Common myeloid progenitor, CD34-positive (primary cell): ENCODE results near the gene HLA-DPB1.

Experiments used
- CTCF ChIA-PET: fragments of 350-600 bp; sonication (Branson Sonifier 250); formaldehyde crosslinking; loops from one replicate; lab custom pipeline; 2021; ENCODE audit warnings: antibody characterized with exemption; lab: Charles Lee
- POLR2A ChIA-PET: fragments of 350-600 bp; sonication (Branson Sonifier 250); formaldehyde crosslinking; loops from one replicate; lab custom pipeline; 2021; ENCODE audit warnings: antibody characterized with exemption; lab: Charles Lee
- DNase-seq, 3 donors: peaks; one replicate each; pipeline versions ENCODE4 v3.0.0 to v3.0.0-alpha.2; 2013
- H3K27ac ChIP-seq, 2 experiments: 1 replicate in 1 of 2; 2 replicates in 1 of 2; pipeline ENCODE4 v1.7.0; 2013; ENCODE audit warnings: inconsistent platforms in 2 of 2, low read length in 2 of 2, mild to moderate bottlenecking in 2 of 2, low read depth in 1 of 2, moderate library complexity in 1 of 2; ENCODE audit not compliant: severe bottlenecking in 2 of 2, insufficient read depth in 1 of 2, poor library complexity in 1 of 2
- H3K27me3 ChIP-seq, 5 experiments: replicated peaks in 2 of 5; 1 replicate in 3 of 5; 2 replicates in 2 of 5; pipeline versions ENCODE4 v1.6.1 to v1.7.0; 2013; ENCODE audit warnings: low read length in 4 of 5, mild to moderate bottlenecking in 2 of 5, moderate library complexity in 2 of 5, inconsistent platforms in 1 of 5; ENCODE audit not compliant: insufficient read depth in 5 of 5, control insufficient read depth in 4 of 5
- H3K36me3 ChIP-seq, 4 experiments: 1 replicate in 2 of 4; 2 replicates in 2 of 4; pipeline versions ENCODE4 v1.6.1 to v1.7.0; 2013; ENCODE audit warnings: low read length in 3 of 4, control low read depth in 1 of 4, mild to moderate bottlenecking in 1 of 4; ENCODE audit not compliant: control insufficient read depth in 4 of 4, insufficient read depth in 4 of 4
- H3K4me1 ChIP-seq, 4 experiments: 1 replicate in 3 of 4; 2 replicates in 1 of 4; pipeline versions ENCODE4 v1.6.1 to v1.7.1; 2013; ENCODE audit warnings: low read length in 3 of 4, mild to moderate bottlenecking in 3 of 4, control low read depth in 1 of 4, inconsistent platforms in 1 of 4, moderate library complexity in 1 of 4; ENCODE audit not compliant: control insufficient read depth in 4 of 4, insufficient read depth in 4 of 4; ENCODE audit errors: control extremely low read depth in 1 of 4
- H3K4me3 ChIP-seq, 7 experiments: 1 replicate in 4 of 7; 2 replicates in 3 of 7; pipeline versions ENCODE4 v1.5.1 to v1.7.0; 2013; ENCODE audit warnings: mild to moderate bottlenecking in 7 of 7, low read length in 6 of 7, moderate library complexity in 6 of 7, inconsistent platforms in 2 of 7, low read depth in 2 of 7, control low read depth in 1 of 7; ENCODE audit not compliant: insufficient read depth in 4 of 7, control insufficient read depth in 1 of 7; ENCODE audit errors: extremely low read depth in 1 of 7
- H3K9me3 ChIP-seq, 5 experiments: 1 replicate in 4 of 5; 2 replicates in 1 of 5; pipeline versions ENCODE4 v1.6.1 to v1.7.1; 2013; ENCODE audit warnings: low read length in 4 of 5, mild to moderate bottlenecking in 2 of 5, inconsistent platforms in 1 of 5, low read depth in 1 of 5, moderate library complexity in 1 of 5; ENCODE audit not compliant: control insufficient read depth in 4 of 5, insufficient read depth in 2 of 5; ENCODE audit errors: control extremely low read depth in 1 of 5
- WGBS: methylation state at CpG from one replicate; pipeline ENCODE4 v1.1.5; 2013; ENCODE audit not compliant: insufficient coverage; 5-methylcytosine and 5-hydroxymethylcytosine counted together

Gene HLA-DPB1

DNA sequence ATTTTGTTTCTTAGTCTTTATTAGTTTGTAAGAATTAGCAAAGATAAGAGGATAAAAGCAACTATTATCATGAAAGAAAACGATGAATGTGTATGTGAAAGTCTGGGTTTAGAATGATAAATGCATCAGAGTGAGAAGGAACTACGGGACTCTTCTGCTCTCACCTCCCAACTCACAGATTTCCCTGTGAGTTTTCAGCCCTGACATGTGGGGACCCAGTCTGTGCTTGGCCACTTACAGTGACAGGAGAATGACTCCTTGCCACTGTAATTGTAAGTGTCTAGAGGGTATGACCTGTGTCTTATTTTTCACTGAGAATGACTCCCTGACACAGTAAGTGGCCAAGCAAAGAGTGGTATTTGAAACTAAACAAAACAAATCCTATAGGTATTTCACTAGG is 4.9 kb upstream of the HLA-DPB1 start:
- H3K27ac ChIP-seq = peak overlapping the region in 1 of 2 experiments; percentile 57
- H3K9me3 ChIP-seq = peaks cover 0 to 7% (median 2%) of the 10 kb centered on the region in 5 experiments
- POLR2A ChIA-PET = no interaction called here
- CTCF ChIA-PET = interaction anchor here (4.1 to 6.5 kb wide), 2 partner anchors 11 to 54 kb away, joined by 29 to 55 read pairs; no protein-coding TSS in a partner anchor
- peaks cover 11 to 57% (median 35%) of the 10 kb centered on the region in 4 experiments for H3K4me1 ChIP-seq
- no CpG with 5 or more reads among the region's 2 CpGs for WGBS
- peak overlapping the region in 5 of 7 experiments; percentile 55 to 88 (median 76) for H3K4me3 ChIP-seq
- H3K36me3 ChIP-seq = peaks cover 4 to 39% (median 29%) of the 10 kb centered on the region in 4 experiments
- H3K27me3 ChIP-seq = no peaks in the 10 kb centered on the region
- DNase-seq = no peak

- ChIA-PET CTCF (interaction anchor here (0.5 to 6.5 kb wide), 3 partner anchors 11 to 55 kb away, joined by 3 to 55 read pairs (median 29); no protein-coding TSS in a partner anchor), POLR2A (no interaction called here)
- no peaks in the 10 kb centered on the region for H3K27me3 ChIP-seq
- peak in 2 of 3 donors; percentile 22 to 53 for DNase-seq
- peak overlapping the region in 6 of 7 experiments; percentile 8 to 88 (median 74) for H3K4me3 ChIP-seq
- H3K27ac ChIP-seq = peak overlapping the region in 1 of 2 experiments; percentile 57
- H3K36me3 ChIP-seq = peaks cover 4 to 36% (median 27%) of the 10 kb centered on the region in 4 experiments
- H3K4me1 ChIP-seq = peaks cover 11 to 64% (median 40%) of the 10 kb centered on the region in 4 experiments
- 17% methylated on average over 6 of the region's 6 CpGs for WGBS
- H3K9me3 ChIP-seq = peaks cover 0 to 7% (median 2%) of the 10 kb centered on the region in 5 experiments
Measured at GRCh38 chr6:33071569-33071968, 4.2 kb upstream of the HLA-DPB1 start.

DNA sequence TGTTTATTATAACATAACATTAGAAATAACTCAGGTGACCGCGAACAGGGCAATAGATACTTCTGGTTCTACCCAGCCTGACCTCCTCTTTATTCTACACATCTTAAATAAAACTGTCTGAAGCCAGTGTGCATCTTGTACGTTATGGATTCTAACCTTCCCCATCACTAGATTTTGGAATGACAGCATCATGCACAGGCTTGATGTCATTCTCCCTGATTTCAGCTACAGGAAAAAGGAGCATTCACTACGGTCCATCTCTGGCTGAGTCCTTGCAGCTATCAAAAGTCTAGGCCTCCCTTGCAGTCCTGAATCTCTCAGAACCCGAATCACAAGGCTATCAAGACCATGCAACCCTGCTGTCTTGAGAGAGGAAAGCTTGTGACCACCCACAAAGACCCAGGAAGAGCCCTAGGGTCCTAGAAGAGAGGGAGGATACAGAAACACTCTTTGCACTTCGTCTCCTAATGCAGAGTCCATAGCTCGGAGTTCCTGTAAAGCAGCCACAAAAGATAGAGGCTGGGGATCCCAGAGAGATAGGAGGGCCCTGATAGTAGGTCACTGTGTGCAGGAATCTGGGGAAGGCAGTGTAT is 3.2 kb upstream of the HLA-DPB1 start:
- Histone ChIP-seq H3K9me3 (peaks cover 0 to 2% (median 0%) of the 10 kb centered on the region in 5 experiments), H3K4me1 (peaks cover 11 to 68% (median 43%) of the 10 kb centered on the region in 4 experiments), H3K27ac (peak overlapping the region; percentile 56 to 73), H3K4me3 (peak overlapping the region; percentile 9 to 88 (median 73)), H3K36me3 (peaks cover 4 to 26% (median 20%) of the 10 kb centered on the region in 4 experiments), H3K27me3 (no peaks in the 10 kb centered on the region)
- ChIA-PET POLR2A (interaction anchor here (0.6 to 1.6 kb wide), 2 partner anchors 11 to 199 kb away, joined by 3 to 4 read pairs; partner anchors contain the start of genes RPS18 and VPS52), CTCF (interaction anchor here (0.9 to 6.5 kb wide), 8 partner anchors 10 to 61 kb away, joined by 3 to 55 read pairs (median 4); no protein-coding TSS in a partner anchor)
- WGBS = 5% methylated on average over 3 of the region's 7 CpGs
- DNase-seq = no peak

GRCh38 chr6:33073431-33073871 is 2.3 kb upstream of the HLA-DPB1 start, which contains the start of gene HLA-DPA1:
Gene HLA-DPA1 (minus strand): TSS chr6:33073649.
- peaks cover 11 to 75% (median 50%) of the 10 kb centered on the region in 4 experiments for H3K4me1 ChIP-seq
- WGBS = 0% methylated on average over 6 of the region's 8 CpGs
- ChIA-PET CTCF (interaction anchor here (0.9 to 6.5 kb wide), 7 partner anchors 9 to 62 kb away, joined by 3 to 55 read pairs (median 4); no protein-coding TSS in a partner anchor), POLR2A (interaction anchor here (0.6 to 1.6 kb wide), 3 partner anchors 11 to 198 kb away, joined by 3 to 4 read pairs (median 3); partner anchors contain the start of genes RPS18 and VPS52)
- peaks cover 4 to 17% (median 14%) of the 10 kb centered on the region in 4 experiments for H3K36me3 ChIP-seq
- peak; percentile 59 to 80 (median 74) for DNase-seq
- peak within 1 kb of the TSS; percentile 30 to 88 (median 73) for H3K4me3 ChIP-seq
- H3K9me3 ChIP-seq = peaks cover 0 to 2% (median 0%) of the 10 kb centered on the region in 5 experiments
- H3K27ac ChIP-seq = peak within 1 kb of the TSS; percentile 56 to 73
- H3K27me3 ChIP-seq = no peaks in the 10 kb centered on the region

- CTCF ChIA-PET = interaction anchor here (0.9 to 6.5 kb wide), 7 partner anchors 10 to 98 kb away, joined by 3 to 55 read pairs (median 4); no protein-coding TSS in a partner anchor
- peak overlapping the region in 2 of 7 experiments; percentile 93 to 97 for H3K4me3 ChIP-seq
- no peaks in the 10 kb centered on the region for H3K9me3 ChIP-seq
- POLR2A ChIA-PET = interaction anchor here (0.9 kb wide), 1 partner anchor 43 kb away, joined by 3 read pairs; no protein-coding TSS in a partner anchor
- peaks cover 0 to 10% (median 3%) of the 10 kb centered on the region in 4 experiments for H3K36me3 ChIP-seq
- H3K4me1 ChIP-seq = peaks cover 12 to 83% (median 57%) of the 10 kb centered on the region in 4 experiments
- peak overlapping the region; percentile 81 to 88 for H3K27ac ChIP-seq
- DNase-seq = peak in 1 of 3 donors; percentile 14
- no CpG with 5 or more reads among the region's 4 CpGs for WGBS
- H3K27me3 ChIP-seq = no peaks in the 10 kb centered on the region
Measured at GRCh38 chr6:33075208-33075567, 602 bp upstream of the HLA-DPB1 start.

GRCh38 chr6:33076406-33076934 is 680 bp downstream of the HLA-DPB1 start:
- Histone ChIP-seq H3K27ac (peak overlapping the region; percentile 81 to 88), H3K4me3 (peak overlapping the region; percentile 43 to 97 (median 87)), H3K4me1 (peaks cover 12 to 70% (median 52%) of the 10 kb centered on the region in 4 experiments), H3K36me3 (peaks cover 0 to 15% (median 11%) of the 10 kb centered on the region in 4 experiments), H3K27me3 (no peaks in the 10 kb centered on the region), H3K9me3 (no peaks in the 10 kb centered on the region)
- WGBS = 4% methylated on average over 2 of the region's 3 CpGs
- DNase-seq = peak in 1 of 3 donors; percentile 31
- ChIA-PET CTCF (interaction anchor here (1.2 to 1.5 kb wide), 5 partner anchors 11 to 62 kb away, joined by 3 to 6 read pairs (median 4); no protein-coding TSS in a partner anchor), POLR2A (interaction anchor here (0.6 kb wide), 1 partner anchor 241 kb away, joined by 3 read pairs; the partner anchor contains the start of gene ZBTB22)
